Stimulated activated CD4-positive, alpha-beta T cell treated with anti-CD3 and anti-CD28 coated beads, Interleukin-2, amount 100 ng/mL, for 48 hours (primary cell): Measurements from ENCODE around the gene PPP1R37.

Experiments used
- DNase-seq, 2 donors: peaks; one replicate each; pipeline ENCODE4 v3.0.0-alpha.2; 2020

The PPP1R37 gene

DNA sequence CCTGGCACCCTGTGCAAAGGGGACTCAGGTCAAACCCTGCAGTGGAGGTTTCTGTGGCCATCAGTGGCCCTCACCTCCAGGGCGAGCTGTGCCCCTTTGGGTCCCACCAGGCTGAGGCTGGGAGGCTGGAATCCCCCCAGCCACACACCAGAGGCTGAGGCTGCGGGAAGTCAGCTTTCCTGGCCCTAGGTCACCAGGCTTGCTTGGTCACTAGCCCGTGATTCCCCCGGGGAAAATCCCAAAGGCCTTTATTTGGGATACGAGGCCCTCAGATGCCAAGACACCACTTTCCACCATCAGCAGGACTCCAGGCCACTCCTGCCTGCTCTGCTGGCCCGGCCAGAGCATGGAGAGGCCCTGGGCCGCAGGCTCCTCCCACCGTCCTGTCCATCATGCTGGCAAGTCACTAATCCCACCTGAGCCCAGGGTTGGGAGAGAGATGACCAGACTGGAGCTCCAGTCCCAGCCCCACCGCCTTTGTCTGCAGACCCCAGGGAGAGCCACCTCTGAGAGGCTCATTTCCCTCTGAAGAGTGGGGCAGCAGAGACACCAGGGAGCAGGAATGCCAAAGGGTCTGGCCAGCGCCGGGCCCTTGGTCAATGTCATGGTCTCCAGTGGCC lies 63.1 kb downstream of the PPP1R37 start:
- no peak for DNase-seq

DNA sequence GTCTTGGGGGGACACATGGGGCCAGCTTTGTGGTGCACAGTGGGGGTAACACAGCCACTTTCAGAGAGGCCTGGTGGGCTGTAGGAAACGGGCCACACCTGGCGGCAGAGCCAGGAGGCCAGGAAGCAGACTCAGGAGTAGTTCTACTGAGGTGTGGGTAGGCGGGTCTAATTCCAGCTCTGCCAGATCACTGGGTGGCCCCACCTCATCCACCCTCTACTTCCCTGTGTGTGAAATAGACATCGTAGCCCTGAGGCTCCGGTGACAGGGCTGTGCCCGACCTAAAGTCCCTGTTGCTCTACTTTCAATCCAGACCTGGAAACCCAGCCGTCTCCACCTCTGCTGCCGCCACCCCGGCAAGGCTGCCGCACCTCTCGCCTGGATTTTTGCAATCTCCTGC lies 63.8 kb downstream of the PPP1R37 start:
- DNase-seq, result no peak

DNA sequence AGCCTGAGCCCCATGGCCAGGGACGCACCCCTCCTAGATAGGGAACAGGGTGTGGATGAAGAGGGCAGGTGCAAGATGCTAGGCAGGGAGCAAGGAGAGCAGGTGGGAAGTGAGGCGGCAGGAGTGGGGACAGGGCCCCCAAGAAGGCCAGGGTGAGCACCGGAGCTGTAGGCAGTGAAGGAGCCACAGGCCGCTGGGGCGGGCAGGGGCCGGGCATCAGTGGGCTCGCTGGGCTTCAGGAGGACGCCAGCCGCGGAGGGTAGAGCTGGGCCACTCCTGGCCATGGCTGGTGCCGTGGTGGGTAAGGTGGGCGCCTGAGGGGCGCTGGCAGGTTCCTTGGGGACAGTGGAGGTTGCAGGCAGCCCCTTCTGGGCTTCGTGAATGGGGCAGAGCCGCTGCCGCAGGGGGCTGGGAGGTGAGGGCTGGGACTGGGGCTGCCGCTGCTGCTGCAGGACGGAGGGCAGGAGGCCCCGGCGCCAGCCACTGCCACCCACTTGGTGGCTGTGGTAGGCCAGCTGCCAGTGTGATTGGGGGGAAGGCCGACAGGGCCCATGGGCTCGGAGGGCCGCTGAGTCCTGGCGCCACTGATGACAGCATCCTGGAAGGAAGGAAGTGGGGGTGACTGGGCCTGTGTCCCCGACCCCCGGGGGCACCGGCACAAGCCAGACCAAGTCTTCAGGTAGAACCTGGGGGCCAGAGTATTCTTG lies 65.7 kb downstream of the PPP1R37 start:
- no peak for DNase-seq

DNA sequence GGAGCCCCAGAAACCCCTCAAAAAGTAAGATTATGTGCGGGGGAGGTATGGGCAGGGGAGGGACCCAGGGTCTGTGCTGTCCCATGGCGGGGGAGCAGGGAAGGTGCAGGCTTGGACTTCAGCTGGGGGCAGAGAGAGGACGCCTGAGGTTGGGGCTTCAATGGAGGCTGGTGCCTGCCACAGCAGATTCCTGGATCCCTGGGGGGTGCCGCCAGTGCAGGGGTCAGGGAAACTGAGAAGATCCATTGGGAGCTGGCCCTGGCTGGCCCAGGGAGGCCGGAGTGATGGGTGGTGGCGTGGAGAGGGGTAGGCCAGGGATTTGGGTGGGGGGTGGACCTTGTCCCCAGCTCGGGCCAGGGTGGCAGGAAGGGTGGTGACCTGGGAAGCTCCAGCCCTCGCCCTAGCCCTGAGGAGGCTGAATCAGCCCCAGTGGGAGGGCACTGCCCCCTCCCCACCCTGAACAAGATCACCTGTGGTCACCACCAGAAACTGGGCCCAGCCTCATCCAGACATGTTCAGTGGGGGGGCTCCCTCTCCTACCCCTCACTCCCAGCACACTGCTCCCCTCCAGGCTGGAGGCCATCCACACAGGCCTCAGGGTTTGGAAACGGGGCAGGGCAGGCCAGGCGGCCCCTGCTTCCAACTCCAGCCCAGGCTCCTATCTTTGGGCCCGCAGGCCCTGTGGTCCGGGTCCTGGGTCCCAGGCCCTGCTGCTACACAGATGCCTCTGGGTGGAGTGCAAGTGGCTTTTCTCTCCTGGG lies 66.4 kb downstream of the PPP1R37 start:
- DNase-seq, result no peak

GRCh38 chr19:45159971-45160324 lies 67.0 kb downstream of the PPP1R37 start:
- no peak for DNase-seq

- no peak for DNase-seq
Measured at GRCh38 chr19:45160870-45161737, 68.1 kb downstream of the PPP1R37 start, which contains the start of gene NKPD1. Gene NKPD1, minus strand, starts transcription at chr19:45160982. Its CDS starts 832 bp downstream, at chr19:45160150.

DNA sequence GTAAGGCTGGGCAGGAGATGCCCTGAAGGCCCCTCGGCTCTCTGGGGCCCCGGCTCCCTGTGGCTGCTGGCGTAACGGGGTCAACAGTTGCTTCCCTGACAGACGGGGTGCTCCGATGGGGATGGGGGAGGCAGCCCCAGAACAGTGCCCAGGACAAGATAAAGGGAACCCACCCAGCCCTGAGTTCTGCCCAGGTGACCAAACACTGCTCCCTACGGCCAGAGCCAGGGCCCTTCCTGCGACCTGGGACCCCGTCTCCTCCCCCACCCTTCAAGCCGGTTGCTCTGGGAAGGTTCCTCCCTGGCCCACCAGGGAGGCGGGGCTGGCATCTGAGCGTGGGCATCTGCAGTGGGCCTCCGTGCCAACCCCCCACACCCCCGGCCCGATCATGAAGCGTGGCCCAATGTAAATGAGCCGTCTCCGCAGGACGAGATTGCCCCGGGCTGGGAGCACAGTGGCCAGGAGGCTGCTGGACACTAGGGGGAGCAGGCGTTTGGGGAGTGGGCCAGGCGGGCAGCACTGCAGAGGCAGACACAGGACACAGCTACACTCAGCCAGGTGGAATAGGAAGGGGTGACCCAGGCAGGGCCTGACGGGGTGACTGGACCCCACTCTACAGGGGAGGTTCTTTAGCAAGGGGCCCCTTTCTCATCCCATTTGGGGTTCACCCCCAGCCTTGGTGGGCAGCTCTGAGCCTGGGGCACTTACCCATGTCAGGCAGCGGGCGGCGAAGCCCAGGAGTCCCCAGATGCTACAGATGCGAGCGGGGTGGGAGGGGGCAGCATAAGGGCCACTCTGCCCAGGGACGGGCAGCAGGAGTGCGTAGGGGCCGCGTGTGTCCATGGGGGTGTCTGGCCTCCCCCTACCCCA lies 69.0 kb downstream of the PPP1R37 start:
- DNase-seq, result no peak

DNA sequence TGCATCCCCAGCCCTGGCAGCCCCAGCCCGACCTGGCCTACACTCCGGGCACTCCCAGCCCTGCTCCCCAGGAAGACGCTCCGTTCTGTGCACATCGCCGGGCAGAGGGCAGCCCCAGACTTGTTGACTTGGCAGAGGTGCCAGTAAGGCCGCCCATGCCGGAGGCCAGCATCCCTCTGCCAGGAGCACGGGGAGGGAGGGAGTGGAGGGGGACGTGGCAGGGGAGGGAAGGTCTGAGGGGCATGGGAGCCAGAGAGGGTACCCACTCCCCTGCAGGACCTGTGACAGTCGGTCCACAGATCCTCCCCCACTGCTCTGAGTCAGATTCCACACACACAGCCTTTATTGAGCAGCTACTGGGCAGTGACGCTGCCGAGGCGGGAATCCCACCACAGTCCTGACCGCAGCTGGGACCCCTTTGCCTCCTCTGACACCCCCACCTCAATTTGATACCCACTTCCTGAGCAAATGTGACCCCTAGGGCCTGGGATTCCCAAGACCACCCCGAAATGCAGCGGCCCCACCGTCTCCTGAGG lies 69.7 kb downstream of the PPP1R37 start:
- DNase-seq, result no peak

DNA sequence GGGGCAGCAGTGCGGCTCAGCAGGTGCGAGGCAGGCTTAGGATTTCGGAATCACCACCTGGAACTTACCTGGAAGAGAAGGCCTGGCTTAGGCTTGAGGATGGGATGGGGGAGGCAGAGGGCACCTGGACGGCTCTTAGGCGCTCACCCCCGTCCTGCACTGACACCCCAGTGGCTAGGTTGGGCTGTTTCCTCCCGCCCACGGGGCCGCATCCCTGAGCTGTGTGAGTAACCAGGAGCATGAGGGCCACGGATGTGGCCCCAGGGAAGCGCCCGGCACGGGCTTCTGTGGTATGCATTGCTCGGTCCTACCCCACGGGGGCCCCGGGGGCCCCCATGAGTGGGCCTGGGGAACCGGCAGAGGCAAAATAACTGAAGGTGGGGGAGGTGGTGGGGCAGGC lies 70.2 kb downstream of the PPP1R37 start:
- no peak for DNase-seq

DNA sequence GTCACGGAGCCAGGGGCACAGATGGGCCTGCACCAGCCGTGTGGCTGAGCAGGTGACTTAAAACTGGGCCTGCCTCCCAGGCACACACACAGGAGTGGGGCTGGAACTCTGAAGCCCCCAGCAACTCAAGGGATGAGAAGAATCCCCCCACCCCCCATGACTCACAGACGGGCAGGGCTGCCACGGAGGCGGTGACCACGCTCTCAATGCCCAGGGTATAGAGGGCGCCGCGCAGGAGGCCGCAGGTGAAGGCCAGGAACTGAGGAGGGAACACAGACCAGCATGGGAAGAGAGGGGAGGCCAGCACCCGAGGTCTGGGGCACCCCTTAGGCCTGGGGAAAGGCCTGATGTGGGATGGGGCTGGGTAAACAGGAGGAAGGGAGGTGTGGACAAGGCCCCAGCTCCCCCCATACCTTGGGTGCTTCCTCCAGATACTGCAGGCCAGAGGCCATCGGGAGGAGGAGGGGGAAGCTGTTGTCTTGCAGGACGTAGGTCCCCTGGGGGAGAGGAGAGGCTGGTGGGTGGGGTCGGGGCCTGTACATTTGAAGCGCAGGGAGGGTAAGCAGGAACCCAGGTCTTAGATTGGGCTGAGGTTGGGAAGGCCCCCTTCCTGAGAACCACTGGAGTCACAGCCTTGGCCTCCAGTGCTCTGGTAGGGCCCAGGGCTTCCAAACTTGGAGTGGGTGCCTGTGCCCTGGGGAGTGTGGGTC lies 70.9 kb downstream of the PPP1R37 start:
- no peak for DNase-seq

DNA sequence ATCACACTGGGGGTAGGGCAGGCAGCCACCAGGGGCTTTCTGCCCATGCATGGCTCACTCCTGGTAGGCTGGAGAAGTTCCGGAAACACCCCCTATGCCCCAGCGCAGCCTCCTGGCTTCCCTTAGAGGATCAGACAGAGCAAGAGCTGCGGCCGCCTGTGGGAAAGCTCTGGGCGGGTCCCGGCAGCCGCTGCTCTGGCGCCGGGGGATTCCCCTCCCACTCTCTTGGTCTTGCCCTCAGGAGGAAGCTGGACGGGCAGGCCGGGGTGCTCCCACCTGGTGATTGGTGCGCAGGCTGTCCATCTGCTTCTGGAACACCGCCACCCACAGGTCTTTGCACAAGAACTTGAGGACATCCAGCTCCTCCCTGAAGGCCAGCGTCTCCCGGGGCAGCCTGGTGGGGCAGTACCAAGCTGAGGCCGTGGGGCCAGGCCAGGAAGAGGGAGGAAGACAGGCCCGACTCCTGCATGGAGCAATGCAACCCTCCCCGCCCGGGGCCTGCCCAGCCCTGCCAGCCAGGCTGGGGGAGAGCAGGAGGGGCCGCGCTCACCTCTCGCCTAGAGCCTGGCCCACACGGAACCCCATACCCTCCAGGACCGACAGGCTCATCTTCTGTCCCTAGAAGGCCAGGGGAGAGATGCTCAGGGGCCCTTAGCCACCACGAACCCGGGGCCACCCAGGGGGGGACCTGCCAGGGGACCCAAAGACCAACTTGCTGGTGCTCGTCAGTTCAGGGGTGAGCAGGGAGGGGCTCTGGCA lies 71.8 kb downstream of the PPP1R37 start:
- DNase-seq, result peak in 1 of 2 donors; percentile 55

- no peak for DNase-seq
Measured at GRCh38 chr19:45166723-45167252, 73.8 kb downstream of the PPP1R37 start.

DNA sequence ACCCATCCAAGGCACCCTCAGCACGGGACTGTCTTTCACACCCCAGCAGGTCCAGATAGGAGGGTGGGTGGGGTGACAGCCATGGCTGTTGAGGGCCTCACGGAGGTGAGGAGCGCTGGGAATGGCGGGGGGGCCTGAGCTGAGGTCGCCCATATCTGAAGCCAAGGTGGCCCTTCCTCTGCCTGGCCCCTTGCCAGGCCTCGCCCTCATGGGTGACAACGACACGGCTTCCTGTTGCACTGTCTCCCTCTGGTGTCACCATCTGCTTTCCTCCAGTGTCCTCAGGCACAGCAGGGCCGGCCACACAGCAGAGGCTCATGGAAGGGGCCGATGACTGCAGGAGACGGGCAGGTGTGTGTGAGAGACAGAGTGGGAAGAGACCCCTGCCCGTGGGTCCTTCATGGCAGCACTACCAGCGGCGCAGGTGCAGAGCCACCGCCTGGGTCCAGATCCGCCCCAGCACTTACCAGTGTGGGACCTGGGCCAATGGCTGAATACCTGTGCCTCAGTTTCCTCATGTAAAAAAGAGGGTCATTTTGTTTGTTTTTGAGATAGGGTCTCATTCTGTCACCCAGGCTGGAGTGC lies 75.9 kb downstream of the PPP1R37 start:
- DNase-seq, result no peak

- DNase-seq, result no peak
Measured at GRCh38 chr19:45169602-45170001, 76.6 kb downstream of the PPP1R37 start.

DNA sequence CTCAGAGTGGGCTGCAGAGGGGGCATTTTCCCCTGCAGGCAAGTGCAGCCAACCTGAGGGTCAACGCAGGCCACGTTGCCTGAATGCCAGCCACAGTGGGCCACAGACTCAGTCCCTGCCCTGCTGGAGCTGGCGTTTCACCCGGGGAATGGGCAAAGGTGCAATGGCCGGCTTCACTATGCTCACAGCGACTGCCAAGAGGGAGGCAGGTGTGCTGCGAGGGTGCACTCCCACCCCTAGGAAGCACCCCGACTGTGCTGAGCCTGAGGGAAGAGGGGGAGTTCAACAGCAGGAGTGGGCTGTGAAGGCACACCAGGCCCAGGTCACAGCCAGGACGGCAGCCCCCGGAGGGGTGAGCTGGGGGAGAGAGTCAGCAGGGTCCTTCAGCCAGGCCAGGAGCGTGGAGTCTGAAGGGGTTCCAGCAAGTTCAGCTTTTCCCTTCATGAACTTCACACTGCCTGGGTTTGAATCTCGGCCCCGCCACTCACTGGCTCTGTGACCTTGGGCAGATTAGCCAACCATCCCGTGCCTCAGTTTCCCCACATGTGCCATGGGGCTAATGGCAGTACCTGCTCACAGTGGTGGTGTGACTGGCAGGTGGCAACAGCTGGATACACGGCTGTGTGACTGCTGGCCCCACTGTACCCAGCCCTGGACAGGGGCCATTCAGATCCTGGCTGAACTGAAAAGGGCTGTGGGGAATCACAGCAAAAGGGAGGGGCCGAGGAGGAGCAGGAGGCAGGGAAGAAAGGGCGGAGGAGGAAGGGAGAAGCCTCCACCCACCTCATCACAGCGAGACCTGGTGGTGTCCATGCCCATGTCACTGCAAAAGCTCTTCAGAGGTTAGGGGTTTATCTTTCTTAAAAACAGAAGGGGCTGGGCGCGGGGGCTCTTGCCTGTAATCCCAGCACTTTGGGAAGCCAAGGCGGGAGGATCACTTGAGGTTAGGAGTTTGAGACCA lies 77.4 kb downstream of the PPP1R37 start:
- no peak for DNase-seq

DNA sequence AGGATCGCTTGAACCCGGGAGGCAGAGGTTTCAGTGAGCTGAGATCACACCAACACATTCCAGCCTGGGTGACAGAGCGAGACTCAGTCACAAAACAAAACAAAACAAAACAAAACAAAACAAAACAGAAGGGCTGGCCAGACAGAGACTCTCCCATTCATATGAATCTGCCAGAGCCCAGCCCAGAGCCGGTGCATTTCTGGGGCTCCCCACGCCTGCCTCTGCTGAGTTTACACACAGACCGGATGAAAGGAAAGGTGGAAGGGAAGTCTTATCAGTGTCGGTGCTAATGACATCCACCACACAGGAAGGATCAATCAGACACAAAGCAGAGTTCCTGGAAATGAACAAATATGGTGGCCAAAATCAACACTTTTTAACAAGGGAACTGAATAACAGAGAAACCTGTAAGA lies 78.2 kb downstream of the PPP1R37 start:
- peak in 1 of 2 donors; percentile 16 for DNase-seq

- DNase-seq, result no peak
Measured at GRCh38 chr19:45172173-45172572, 79.2 kb downstream of the PPP1R37 start.

DNA sequence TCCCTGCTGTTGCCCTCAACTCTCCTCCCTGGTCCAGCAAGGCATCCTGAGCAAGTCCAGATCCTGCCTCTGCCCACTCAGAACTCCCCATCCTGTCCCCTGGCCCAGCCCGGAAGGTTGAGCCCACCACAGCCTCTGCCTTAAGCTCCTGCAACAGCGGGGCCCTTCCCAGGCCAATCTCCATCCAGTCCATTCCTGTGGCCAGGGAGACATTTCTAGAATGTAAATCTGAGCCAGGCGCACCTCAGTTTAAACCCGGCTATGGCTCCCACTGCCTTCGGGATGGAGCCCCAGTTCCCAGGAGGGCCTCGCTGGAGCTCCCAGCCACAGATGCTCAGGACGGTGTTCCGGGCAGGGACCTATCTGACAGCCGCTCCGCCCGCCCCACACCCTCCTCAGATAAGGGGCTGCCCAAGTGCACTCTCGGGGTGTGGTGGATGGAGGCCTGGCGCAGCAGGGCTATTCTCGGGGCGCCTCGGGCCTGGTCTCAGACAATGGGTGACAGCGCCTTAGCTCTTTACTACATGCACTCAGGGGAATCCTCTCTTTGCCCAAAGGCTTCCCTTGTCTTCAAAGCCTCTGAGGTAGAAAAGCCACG lies 79.7 kb downstream of the PPP1R37 start:
- no peak for DNase-seq
